Pancreas (tissue), 10 donors: Measurements from ENCODE around the gene SKOR1. TPM values are rescaled to one million over a fixed set of nuclear protein-coding genes. Genes with fewer than 3 reads are reported as not detected.

Experiments used
- ATAC-seq, 4 donors: fragments of 200-7000 bp; cut with Tn5 transposase; one replicate each; pipeline versions ENCODE4 v1.8.0 to v1.9.1; 2020; ENCODE audit warnings: mild to moderate bottlenecking in 4 of 4, moderate library complexity in 4 of 4
- DNase-seq, 6 donors: peaks; one replicate each; pipeline ENCODE4 v3.0.0-alpha.2; 2020
- FAIRE-seq: peaks from 2 replicates; lab custom pipeline; 2012; peaks lifted over from hg19 to GRCh38; lab: Jason Lieb, UNC
- H3K27ac ChIP-seq, 4 donors: fragments of 200-600 bp; sonication (generic); 1 replicate in 3 of 4; 2 replicates in 1 of 4; pipeline versions ENCODE4 v1.5.0 to v1.8.0; 2020
- H3K27me3 ChIP-seq, 4 donors: fragments of 200-600 bp; one replicate each; pipeline ENCODE4 v1.8.0; 2021
- H3K36me3 ChIP-seq, 3 donors: fragments of 200-600 bp; sonication (generic) in 1 of 3; one replicate each; pipeline versions ENCODE4 v1.5.0 to v1.8.0; 2020 to 2021
- H3K4me1 ChIP-seq, 3 donors: fragments of 200-600 bp; one replicate each; pipeline ENCODE4 v1.8.0; 2021
- H3K4me3 ChIP-seq, 4 donors: fragments of 200-600 bp; sonication (generic) in 2 of 4; one replicate each; pipeline versions ENCODE4 v1.5.0 to v1.8.0; 2020 to 2021
- H3K9me3 ChIP-seq, 4 donors: fragments of 200-600 bp; one replicate each; pipeline ENCODE4 v1.8.0; 2021
- CTCF ChIP-seq, 4 donors: fragments of 200-600 bp; sonication (generic) in 3 of 4; IDR thresholded peaks; one replicate each; pipeline versions ENCODE4 v1.5.0 to v1.8.0; 2021; ENCODE audit warnings: antibody characterized with exemption in 4 of 4
- WGBS, 2 donors: extraction: QIAGEN DNeasy Blood & Tissue Kit; methylation state at CpG; one replicate each; pipeline ENCODE4 v1.1.7; 2013; 5-methylcytosine and 5-hydroxymethylcytosine counted together
- intact Hi-C, 3 donors: fragments of 100-400 bp; cut with DNase I; formaldehyde crosslinking; loops; one replicate each; pipeline versions ENCODE4 v1.11.1 to v1.14.2; 2022
- polyA plus RNA-seq, 2 donors: library from polyadenylated mRNA; stranded (reverse); fragments of 200-250 nt; gene quantifications; one replicate each; pipeline ENCODE4 v1.2.3, GENCODE V29; 2013
- total RNA-seq, 6 donors: library from RNA; stranded (reverse); fragmentation: NEBNext Ultra II Directional in 4 of 6; extraction: Animal tissue kit (Norgen Biotek cat#: 25700) in 4 of 6; gene quantifications; one replicate each; pipeline versions ENCODE4 v1.2.1 to v1.2.4, GENCODE V29; 2021 to 2023
- donor health status: healthy with polysubstance abuse.
- donor health status: DM: no; HTN: no; CAD: no; lungs with moderate emphysema.
- donor health status: DM: no; HTN: no; CAD: no.
- donor health status: control.
- donor health status: control.
- donor health status: Bipolar disorder and iron deficiency.
- donor health status: DM: yes; HTN: yes; CAD: no.
- donor health status: DM: no; HTN: no; CAD: no.
- donor health status: DM: no; HTN: no; CAD: no.
- donor health status: DM: yes; HTN: yes; CAD: no.

Gene SKOR1
- total and polyA plus RNA-seq, 8 donors, result 0.09 to 0.54 (median 0.36) TPM

GRCh38 chr15:67805666-67806516 is 19.4 kb upstream of the SKOR1 start:
- WGBS, 2 donors, result 92 to 96% methylated on average over 16 of the region's 16 CpGs
- H3K27ac ChIP-seq, result no peak overlapping the region
- no peak for TF ChIP-seq CTCF (IDR thresholded peaks at IDR 0.05)
- H3K9me3 ChIP-seq, result no peaks in the 10 kb centered on the region
- no peak for FAIRE-seq
- no peak for DNase-seq
- H3K36me3 ChIP-seq, result no peaks in the 10 kb centered on the region
- no peak for ATAC-seq
- no peaks in the 10 kb centered on the region for H3K4me1 ChIP-seq
- H3K4me3 ChIP-seq, result no peak overlapping the region
- no peaks in the 10 kb centered on the region for H3K27me3 ChIP-seq
- intact Hi-C loops, result no loop called here

DNA sequence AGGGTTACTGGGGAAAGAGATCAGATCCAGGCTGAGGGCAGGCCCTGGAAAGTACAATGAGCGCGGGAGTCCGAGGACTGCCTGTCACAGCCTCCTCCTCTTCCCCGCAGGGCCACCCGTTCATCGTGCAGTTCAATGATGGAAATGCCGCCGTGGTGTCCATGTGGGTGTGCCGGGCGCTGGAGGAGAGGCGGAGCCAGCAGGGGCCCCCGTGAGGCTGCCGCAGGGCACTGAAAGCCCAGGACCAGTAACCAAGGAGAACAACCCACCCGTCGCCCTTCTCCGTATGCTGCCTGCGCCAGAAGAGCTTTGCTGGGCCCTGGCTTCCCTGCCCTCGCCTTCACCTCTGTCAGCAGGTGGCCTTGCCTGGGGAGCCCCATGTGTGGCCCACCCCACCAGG is 18.8 kb upstream of the SKOR1 start:
- H3K4me3 ChIP-seq, result no peak overlapping the region
- peak in 1 of 6 donors; percentile 39 for DNase-seq
- no peaks in the 10 kb centered on the region for H3K36me3 ChIP-seq
- no peak for FAIRE-seq
- intact Hi-C loops, result no loop called here
- H3K27me3 ChIP-seq, result no peaks in the 10 kb centered on the region
- TF ChIP-seq CTCF (IDR thresholded peaks at IDR 0.05), result no peak
- no peaks in the 10 kb centered on the region for H3K9me3 ChIP-seq
- no peak overlapping the region for H3K27ac ChIP-seq
- 96 to 97% methylated on average over 18 of the region's 18 CpGs for WGBS, 2 donors
- no peaks in the 10 kb centered on the region for H3K4me1 ChIP-seq
- no peak for ATAC-seq

DNA sequence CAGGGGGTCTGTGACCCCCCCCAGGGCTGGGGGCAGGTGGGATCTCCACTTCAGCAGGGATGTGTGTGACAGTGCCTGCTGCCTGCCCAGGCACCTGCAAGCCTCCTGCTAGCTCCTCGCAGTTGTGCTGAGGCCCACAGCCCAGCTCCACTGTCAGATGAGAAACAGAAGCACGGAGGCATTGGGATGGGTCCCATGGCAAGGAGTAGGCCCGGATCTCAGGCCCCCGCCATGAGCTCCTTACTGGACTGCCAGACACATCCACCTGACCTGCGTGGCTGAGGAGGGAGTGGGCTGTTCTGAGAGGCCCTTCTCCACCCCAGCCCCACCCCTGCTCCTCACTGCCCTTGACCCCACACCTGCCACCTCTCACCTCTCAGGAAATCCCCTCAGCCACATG is 18.2 kb upstream of the SKOR1 start:
- H3K4me1 ChIP-seq, result no peaks in the 10 kb centered on the region
- no peak for TF ChIP-seq CTCF (IDR thresholded peaks at IDR 0.05)
- intact Hi-C loops, result no loop called here
- DNase-seq (no peak), FAIRE-seq (no peak), ATAC-seq (no peak)
- no peak overlapping the region for H3K4me3 ChIP-seq
- H3K27ac ChIP-seq, result no peak overlapping the region
- 89 to 94% methylated on average over 5 of the region's 5 CpGs for WGBS, 2 donors
- no peaks in the 10 kb centered on the region for H3K36me3 ChIP-seq
- H3K9me3 ChIP-seq, result no peaks in the 10 kb centered on the region
- H3K27me3 ChIP-seq, result no peaks in the 10 kb centered on the region

DNA sequence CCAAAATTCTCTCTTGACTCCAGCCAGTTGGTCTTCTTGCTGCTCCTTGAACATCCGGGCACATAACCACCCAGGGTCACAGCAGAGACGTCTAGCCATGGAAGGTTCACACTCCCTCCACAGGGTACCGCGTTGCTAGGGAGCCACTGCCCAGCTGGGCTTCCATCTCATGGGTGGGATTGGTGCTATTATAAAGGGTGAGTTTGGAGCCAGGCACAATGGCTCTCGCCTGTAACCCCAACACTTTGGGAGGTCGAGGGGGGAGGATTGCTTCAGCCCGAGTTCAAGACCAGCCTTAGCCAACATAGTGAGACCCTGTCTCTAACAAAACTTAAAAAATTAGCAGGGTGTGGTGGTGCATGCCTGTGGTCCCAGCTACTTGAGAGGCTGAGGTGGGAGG is 17.5 kb upstream of the SKOR1 start:
- no peak overlapping the region for H3K4me3 ChIP-seq
- no peaks in the 10 kb centered on the region for H3K27me3 ChIP-seq
- H3K4me1 ChIP-seq, result no peaks in the 10 kb centered on the region
- WGBS, 2 donors, result 94 to 96% methylated on average over 7 of the region's 7 CpGs
- DNase-seq (no peak), FAIRE-seq (no peak), ATAC-seq (no peak)
- no peak for TF ChIP-seq CTCF (IDR thresholded peaks at IDR 0.05)
- intact Hi-C loops, result no loop called here
- H3K36me3 ChIP-seq, result no peaks in the 10 kb centered on the region
- H3K27ac ChIP-seq, result no peak overlapping the region
- H3K9me3 ChIP-seq, result no peaks in the 10 kb centered on the region

DNA sequence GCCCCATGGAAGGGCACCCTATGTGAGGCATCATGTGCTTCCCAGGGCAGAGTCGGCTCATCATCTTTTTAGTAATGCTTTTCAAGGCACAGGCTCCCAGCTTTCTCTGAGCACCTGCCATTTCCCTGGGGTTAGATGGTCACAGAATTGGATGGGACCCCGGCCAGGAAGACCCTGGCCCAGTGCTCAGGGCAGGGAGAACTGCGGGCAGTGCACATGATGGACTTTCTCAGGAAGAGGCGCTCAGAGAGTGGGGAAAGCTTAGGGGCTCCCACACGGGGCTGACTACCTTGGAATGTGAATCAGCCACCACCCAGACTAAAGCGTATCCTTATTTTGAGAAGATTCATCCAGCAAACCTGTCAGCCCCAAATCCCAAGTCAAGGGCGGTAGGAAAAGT is 16.5 kb upstream of the SKOR1 start:
- H3K4me3 ChIP-seq, result no peak overlapping the region
- 80 to 93% methylated on average over 7 of the region's 7 CpGs for WGBS, 2 donors
- intact Hi-C loops, result no loop called here
- FAIRE-seq, result no peak
- H3K27ac ChIP-seq, result no peak overlapping the region
- no peak for ATAC-seq
- no peaks in the 10 kb centered on the region for H3K4me1 ChIP-seq
- H3K36me3 ChIP-seq, result no peaks in the 10 kb centered on the region
- DNase-seq, result no peak
- H3K9me3 ChIP-seq, result no peaks in the 10 kb centered on the region
- H3K27me3 ChIP-seq, result no peaks in the 10 kb centered on the region
- TF ChIP-seq CTCF (IDR thresholded peaks at IDR 0.05), result no peak
